A549 (cell line): ENCODE data around the gene PTBP2.
"Not testable (repeated sequence)": the region's sequence is repeated elsewhere in the genome, so short reads cannot be mapped to it uniquely, and the experiment has no call there.

Experiments
- CHD2 ChIP-seq: fragments of 150-350 bp; IDR thresholded peaks from 2 replicates; pipeline ENCODE4 v1.6.1; 2014; ENCODE audit warnings: low read length; ENCODE audit not compliant: partially characterized antibody
- CHD4 ChIP-seq: fragments of 200-600 bp; sonication (generic); IDR thresholded peaks from 2 replicates; pipeline ENCODE4 v1.6.1; 2016; ENCODE audit warnings: antibody characterized with exemption, mild to moderate bottlenecking, borderline replicate concordance
- CTCF ChIP-seq: fragments of >200 bp; sonication (Bioruptor Twin); formaldehyde crosslinking; IDR thresholded peaks from 3 replicates; pipeline ENCODE4 v1.5.1; 2016
- EP300 ChIP-seq, 2 experiments: fragments of >200 bp; sonication (Bioruptor Twin); formaldehyde crosslinking; IDR thresholded peaks; 2 replicates in 1 of 2; 3 replicates in 1 of 2; pipeline ENCODE4 v1.6.1; 2016 to 2017
- HOXA7 ChIP-seq: fragments of 250-450 bp; sonication (Bioruptor Pico); IDR thresholded peaks from 2 replicates; pipeline ENCODE4 v1.5.0; 2020; ENCODE audit warnings: mild to moderate bottlenecking, moderate library complexity
- MAZ ChIP-seq: fragments of 150-350 bp; IDR thresholded peaks from 2 replicates; pipeline ENCODE4 v1.6.1; 2014; ENCODE audit warnings: antibody characterized with exemption, low read depth, low read length, borderline replicate concordance
- POLR2A ChIP-seq: IDR thresholded peaks from 2 replicates; pipeline ENCODE4 v1.6.1; 2012; ENCODE audit warnings: mild to moderate bottlenecking, low read length
- TP53 ChIP-seq: fragments of 250-450 bp; sonication (Bioruptor Pico); IDR thresholded peaks from 2 replicates; pipeline ENCODE4 v1.5.0; 2021; ENCODE audit warnings: mild to moderate bottlenecking, moderate library complexity

- TF ChIP-seq CHD4; POLR2A; HOXA7 (CRISPR knock-in tag); CTCF; TP53; CHD2; EP300 (IDR thresholded peaks at IDR 0.05); MAZ: not testable (repeated sequence)
Measured at GRCh38 chr1:96762586-96762985, 41.0 kb downstream of the PTBP2 start.
